NCI-H2081 treated with DMSO at 0.1 percent for 48 hours (cell line): ENCODE measurements around the gene POPDC2.
"Not testable (repeated sequence)": the region's sequence is repeated elsewhere in the genome, so short reads cannot be mapped to it uniquely, and the experiment has no call there.

ENCODE experiments used
- DNase-seq: peaks from one replicate; lab custom pipeline; 2025; lab: John Stamatoyannopoulos, UW

The POPDC2 gene

GRCh38 chr3:119613201-119613600 lies 47.2 kb downstream of the POPDC2 start:
- DNase-seq, result no peak

- no peak for DNase-seq
Measured at GRCh38 chr3:119611664-119612063, 48.7 kb downstream of the POPDC2 start.

GRCh38 chr3:119609301-119609700 lies 51.1 kb downstream of the POPDC2 start:
- no peak for DNase-seq

GRCh38 chr3:119608405-119609000 lies 51.9 kb downstream of the POPDC2 start:
- no peak for DNase-seq

GRCh38 chr3:119604878-119605277 lies 55.5 kb downstream of the POPDC2 start:
- DNase-seq, result no peak

GRCh38 chr3:119602676-119603075 lies 57.7 kb downstream of the POPDC2 start:
- DNase-seq, result no peak

- DNase-seq, result no peak
Measured at GRCh38 chr3:119601154-119601553, 59.2 kb downstream of the POPDC2 start.

GRCh38 chr3:119600732-119601131 lies 59.7 kb downstream of the POPDC2 start:
- DNase-seq, result no peak

GRCh38 chr3:119599558-119600174 lies 60.7 kb downstream of the POPDC2 start:
- DNase-seq, result no peak

GRCh38 chr3:119598410-119599098 lies 61.8 kb downstream of the POPDC2 start:
- DNase-seq, result no peak

GRCh38 chr3:119597548-119598288 lies 62.7 kb downstream of the POPDC2 start, which contains the start of gene PLA1A:
Gene PLA1A (plus strand): TSS chr3:119597885. CDS start chr3:119597914, 29 bp downstream.
- DNase-seq, result no peak

GRCh38 chr3:119596398-119596797 lies 64.0 kb downstream of the POPDC2 start:
- DNase-seq, result no peak

GRCh38 chr3:119595639-119596334 lies 64.6 kb downstream of the POPDC2 start:
- DNase-seq, result no peak

- DNase-seq, result not testable (repeated sequence)
Measured at GRCh38 chr3:119594929-119595328, 65.5 kb downstream of the POPDC2 start.

GRCh38 chr3:119594066-119594465 lies 66.3 kb downstream of the POPDC2 start:
- DNase-seq, result no peak

GRCh38 chr3:119592861-119593260 lies 67.5 kb downstream of the POPDC2 start:
- DNase-seq, result no peak
